T-helper 2 cell treated with Interferon-gamma antibody and Interleukin-4, amounts not matched to agents 100 ng/mL and 5 ng/mL, for 36 hours (primary cell): Measurements from ENCODE around the gene SCT. TPM values are rescaled to one million over a fixed set of nuclear protein-coding genes. Genes with fewer than 3 reads are reported as not detected.
"Not testable (repeated sequence)": the region's sequence is repeated elsewhere in the genome, so short reads cannot be mapped to it uniquely, and the experiment has no call there.

ENCODE experiments used
- intact Hi-C: fragments of 100-400 bp; cut with micrococcal nuclease; formaldehyde crosslinking; loops from one replicate; pipeline ENCODE4 v1.15.1; 2023
- total RNA-seq: library from RNA; stranded (reverse); gene quantifications from 2 replicates; pipeline ENCODE4 v1.2.3, GENCODE V29; 2022

The SCT gene, protein sequence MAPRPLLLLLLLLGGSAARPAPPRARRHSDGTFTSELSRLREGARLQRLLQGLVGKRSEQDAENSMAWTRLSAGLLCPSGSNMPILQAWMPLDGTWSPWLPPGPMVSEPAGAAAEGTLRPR
- total RNA-seq = not detected in 2 replicates

DNA sequence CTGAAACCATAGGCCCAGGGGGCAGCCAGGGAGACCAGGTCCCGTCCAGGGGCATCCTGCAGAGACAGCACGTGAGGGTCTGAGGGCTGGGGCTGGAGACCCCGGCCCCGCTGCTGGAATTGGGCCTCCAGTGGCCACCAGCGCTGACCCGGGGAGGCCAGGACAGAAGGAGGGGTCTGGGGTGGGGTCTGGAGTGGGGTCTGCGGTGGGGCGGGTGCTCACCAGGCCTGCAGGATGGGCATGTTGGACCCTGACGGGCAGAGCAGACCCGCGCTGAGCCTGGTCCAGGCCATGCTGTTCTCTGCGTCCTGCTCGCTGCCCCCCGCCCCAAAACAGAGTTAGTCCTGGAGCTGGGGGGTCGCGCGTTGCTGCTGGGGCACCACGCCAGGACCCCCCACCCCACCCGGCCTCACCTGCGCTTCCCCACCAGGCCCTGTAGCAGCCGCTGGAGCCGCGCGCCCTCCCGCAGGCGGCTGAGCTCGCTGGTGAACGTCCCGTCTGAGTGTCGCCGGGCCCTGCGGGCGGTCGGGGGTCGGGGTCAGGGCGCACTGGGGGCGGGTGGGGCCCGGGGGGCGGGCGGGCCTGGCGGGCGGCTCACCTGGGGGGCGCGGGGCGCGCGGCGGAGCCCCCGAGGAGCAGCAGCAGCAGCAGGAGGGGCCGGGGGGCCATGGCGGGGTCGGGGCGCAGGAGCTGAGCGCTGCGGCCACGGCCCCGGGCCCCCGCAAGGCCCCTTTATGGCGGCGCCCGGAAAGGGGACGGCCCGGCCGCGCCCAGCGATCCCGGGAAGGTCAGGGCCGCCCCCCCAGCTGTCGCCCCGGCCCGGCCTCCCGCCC, at the start of gene SCT:
Gene SCT, minus strand, starts transcription at position 707 of the 833 bp plus-strand sequence. Its CDS starts 38 bp downstream, at position 669.
- intact Hi-C loops = no loop called here

DNA sequence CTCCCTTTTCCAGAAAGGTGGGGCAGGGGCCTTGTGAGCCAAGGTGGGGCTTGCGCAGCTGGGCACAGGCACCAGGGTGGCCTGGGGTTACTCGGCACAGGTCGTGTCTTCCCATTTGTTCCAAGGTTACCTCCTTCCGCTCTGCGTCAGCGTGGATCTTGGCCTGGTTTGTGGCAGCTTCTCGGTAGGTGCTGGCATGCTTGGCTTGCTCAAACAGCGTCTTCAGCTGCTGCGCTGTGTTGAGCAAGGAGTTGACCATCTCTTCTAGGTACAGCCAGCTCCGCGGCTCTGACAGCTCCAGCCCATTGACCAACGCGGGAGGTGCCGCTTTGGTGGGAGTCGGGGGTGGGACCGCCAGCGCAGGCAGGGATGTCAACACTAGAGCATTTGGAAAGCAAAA, 47.4 kb upstream of the SCT start:
- intact Hi-C loops = no loop called here

DNA sequence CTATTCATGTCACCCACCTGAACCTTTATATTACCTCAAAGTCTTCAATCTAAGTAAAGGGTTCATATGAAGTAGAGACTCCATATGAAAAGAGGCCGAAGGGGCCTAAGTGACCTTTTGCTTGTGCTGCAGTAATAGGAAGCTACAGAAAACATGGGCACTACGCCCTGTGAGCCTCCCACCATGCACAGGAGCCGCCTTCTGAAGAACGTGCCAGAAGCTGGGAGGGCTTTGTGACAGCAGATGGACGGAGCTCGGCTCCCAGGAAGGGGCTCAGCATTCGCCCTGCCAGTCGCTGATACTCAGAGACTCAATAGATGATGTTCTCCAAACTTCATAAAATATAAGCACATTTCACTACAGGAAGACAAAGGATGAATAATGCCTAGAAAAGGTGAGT, 46.9 kb upstream of the SCT start:
- intact Hi-C loops = no loop called here

DNA sequence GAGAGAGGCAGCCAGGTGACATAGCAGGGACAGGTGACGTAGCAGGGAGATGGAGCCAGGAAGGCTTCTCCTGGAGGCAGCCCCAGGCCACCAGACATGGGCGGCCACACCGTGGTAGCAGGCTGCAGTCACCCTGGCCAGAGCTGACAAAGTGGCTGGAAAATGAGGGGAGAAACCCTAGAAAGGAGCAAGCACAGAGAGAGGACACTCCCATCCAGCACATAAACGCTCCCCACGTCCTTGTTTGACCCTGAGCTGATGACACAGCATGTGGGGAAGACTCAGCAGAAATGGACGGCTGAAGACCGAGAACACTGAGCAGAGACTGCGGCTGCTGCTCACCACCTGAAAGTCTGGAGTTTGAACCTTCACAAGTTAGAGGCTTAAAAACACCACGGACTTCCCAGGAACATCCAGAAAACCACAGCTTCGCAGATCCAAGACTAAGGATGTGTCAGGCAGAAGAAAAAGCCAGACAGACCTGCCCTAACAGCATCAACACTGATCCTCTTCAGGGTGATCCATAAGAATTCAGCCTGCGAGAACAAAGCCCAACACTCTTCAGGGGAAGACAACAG, 38.8 kb upstream of the SCT start:
- intact Hi-C loops = no loop called here

DNA sequence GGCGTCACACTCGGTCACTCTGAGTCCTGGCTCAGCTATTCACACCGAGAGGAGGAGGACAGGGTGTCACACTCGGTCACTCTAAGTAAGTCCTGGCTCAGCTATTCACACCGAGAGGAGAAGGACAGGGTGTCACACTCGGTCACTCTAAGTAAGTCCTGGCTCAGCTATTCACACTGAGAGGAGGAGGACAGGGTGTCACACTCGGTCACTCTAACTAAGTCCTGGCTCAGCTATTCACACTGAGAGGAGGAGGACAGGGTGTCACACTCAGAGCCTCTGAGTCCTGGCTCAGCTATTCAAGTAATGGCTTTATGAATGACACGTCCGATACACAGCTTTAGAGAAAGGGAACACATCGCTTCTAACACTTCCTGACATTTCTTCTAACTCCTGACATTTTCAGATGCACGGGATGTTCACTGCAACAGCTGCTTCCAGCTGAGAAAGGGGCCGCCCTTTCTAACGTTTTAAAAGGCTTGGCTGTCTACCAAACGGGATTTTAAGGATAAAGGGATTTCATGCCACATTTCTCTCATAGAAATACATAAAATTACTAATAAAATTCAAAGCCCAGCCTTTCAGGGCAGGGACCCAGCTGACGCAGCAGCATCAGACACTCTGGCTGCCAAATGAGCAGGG, 38.2 kb upstream of the SCT start:
- intact Hi-C loops = no loop called here

DNA sequence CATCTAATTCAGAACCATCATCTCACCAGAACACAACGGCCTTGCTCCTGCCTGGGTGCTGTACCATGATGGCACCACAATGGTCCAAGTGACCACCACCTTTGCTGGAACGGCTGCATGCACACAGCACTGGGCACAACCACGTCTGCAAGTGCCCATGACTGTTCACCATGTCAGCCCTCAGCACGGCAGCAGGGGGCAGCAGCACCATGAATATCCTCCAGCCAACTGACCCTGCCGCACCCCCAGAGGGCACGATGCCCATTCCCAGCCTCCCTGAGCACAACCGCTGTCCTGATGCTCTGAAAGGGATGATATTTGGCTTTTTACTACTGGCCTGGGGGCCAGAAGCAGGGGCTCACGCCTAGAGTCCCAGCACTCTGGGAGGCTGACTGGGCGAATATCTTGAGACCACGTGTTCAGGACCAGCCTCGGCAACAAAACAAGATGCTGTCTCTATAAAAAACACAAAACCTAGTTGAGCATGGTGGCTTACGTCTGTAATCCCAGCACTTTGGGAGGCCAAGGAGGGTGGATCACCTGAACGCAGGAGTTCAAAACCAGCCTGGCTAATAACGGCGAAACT, 35.8 kb upstream of the SCT start:
- intact Hi-C loops = loop anchor here (1.0 kb wide), 1 partner anchor 61 kb away; no protein-coding TSS in a partner anchor

DNA sequence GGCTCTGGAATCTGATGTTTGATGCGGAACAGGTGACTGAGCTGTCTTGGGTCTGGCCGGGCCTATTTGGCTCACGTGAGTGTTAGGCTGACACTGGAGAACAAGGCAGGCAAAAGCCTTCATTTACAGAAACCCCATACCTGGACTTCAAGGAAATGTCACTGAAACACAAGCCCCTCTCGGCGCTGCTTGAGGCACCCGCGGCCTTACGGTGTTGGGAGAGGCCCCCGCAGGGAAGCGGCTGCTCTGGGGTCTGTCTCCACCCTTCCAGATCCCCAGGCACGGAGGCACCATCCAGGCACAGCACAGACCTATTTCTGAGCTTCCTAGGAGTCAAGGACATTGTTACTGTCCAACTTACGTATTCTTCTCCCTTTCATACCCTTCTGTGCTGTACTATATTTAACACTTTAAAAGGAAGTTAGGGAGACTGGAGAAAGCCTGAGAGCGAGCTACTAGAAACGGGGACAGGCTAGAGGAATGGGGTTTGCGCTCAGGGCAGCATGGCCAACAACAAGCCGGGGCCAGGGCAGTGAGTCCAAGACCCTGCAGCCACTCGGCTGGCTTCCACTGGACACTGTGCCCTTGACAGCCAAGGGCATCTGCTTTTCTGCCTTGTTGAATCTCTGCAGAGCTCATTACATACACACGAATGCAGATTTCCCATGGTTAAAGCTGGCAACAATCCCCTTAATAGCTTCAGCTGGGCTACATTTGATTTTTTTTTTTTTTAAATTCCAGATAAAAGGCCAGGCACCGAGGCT, 33.9 kb upstream of the SCT start:
- intact Hi-C loops = no loop called here

DNA sequence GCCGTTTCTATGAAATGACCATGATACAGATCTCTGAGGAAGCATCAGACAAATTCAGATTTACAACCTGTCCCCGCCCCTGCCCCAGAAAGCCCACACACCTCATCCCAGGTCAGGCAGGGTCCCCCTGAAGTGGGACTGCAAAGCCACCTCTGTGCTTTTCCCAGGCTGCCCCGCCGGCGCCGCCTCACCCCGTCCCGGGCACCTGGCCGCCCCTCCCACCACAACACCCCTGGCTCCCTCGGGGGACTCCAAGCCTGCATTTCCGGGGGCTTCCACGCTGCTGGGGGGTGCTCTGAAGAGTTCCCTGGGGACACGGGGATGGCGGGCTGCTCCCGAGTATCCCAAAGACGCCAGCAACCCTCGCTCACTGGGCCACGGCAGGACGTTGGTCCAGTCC, 33.3 kb upstream of the SCT start:
- intact Hi-C loops = no loop called here

DNA sequence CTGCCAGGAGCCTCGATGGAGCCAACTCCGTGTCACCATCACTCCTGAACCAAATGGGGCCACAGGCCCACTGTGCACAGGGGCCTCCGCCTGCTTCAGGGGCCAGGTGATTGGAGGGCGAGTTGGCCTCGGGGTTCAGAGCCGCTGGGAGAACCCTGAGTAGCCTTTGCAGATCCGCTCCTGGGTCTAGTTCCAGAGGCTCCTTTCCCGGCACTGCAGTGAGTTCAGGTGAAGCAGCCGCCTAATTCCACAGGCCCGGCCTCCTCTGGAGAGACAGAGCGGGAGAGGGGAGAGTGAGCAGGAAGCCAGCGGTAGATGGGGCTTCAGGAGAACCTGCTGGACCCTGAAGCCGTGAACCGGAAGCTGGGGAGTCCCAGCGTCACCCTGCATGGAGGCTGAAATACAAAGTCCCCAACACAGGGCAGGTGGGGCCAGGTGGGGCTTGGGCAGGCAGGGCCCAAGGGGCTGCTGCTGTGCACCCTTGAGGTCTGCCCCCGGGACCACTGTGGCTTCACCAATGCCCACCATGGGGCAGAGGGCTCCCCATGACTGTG, 32.6 kb upstream of the SCT start:
- intact Hi-C loops = no loop called here

DNA sequence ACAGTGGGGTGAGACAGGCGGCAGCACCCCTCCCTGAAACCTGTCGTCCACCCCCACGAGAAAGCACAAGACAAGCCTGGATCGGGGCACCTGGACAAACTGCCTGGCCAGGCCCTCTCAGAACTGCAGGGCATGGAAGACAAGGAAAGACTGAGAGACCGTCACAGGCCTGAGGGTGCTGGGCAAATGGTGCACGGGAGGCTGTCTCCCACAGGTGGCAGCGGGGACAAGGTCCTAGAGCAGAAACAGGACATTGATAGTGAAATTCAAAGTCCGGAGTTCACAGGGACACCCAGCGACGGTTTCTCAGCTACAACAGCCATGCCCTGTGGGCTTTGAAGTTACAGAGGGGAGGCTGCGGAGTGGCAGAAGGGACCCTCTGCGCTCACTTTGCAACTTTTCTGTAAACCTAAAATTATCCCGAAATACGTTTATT, 30.7 kb upstream of the SCT start:
- intact Hi-C loops = no loop called here

DNA sequence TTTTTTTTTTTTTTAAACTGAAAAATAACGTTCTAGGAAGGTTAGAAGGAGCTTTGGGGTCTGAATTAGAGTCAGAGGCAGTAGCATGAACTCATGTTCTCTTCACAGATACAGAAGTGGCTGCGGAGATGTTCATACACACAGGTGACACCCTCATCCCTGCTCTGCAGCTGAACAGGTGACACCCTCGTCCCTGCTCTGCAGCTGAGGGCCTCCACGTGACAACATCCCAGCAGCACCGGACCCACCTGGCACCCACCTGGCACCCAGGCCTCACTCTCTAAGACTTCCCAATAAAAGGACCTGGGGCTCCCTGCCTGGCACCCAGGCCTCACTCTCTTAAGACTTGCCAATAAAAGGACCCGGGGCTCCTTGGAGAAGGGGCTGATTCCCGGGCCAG, 29.9 kb upstream of the SCT start:
- intact Hi-C loops = no loop called here

DNA sequence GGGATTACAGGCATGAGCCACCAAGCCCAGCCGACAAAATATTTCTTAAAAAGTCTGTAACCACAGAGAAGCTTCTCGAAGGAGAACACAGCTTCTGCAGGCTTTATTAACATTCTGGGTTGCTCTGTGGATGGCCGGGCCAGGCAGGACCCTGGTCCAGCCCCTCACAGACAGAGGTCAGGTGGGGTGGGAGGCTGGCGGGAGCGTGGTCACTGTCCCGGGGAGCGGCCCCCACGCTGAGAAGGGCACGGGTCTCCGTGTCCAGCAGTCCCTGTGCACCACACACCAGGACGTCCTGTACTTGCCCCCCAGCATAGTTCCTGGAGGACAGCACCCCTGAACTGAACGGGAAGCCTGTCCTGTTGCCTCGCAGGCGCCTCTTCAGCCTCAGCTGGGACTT, 29.4 kb upstream of the SCT start:
- intact Hi-C loops = no loop called here

DNA sequence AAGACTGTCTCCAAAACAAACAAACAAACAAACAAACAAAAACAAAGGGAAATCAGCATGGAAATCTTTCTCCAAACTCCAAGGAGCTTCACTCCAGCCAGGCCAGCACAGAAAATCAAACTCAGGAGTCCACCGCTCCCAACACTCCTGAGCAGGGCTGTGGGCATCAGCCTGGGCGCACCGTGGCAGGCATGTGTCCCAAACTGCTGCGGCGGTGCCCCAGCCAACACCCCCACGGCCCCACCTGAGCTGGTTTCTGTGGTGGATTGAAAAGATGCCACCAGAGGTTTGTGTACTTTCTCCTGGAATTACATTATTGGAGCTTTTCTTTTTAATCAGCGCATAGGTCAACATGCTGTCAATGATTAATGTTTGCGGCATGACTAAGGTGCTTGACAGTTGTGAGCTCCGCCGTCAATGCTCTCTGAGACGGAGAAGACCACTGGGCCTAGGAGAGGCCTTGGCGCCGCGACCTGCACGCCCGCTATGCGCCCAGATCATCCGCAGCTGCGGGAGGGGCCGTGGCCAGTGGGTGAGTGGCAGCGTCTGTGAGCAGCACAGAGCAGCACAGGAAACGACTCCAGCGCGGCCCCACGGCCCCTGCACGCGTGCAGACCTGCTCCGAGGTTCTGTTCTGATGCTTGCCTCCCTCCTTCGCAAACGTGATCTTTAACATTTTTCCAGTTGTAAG, 28.2 kb upstream of the SCT start:
- intact Hi-C loops = no loop called here

DNA sequence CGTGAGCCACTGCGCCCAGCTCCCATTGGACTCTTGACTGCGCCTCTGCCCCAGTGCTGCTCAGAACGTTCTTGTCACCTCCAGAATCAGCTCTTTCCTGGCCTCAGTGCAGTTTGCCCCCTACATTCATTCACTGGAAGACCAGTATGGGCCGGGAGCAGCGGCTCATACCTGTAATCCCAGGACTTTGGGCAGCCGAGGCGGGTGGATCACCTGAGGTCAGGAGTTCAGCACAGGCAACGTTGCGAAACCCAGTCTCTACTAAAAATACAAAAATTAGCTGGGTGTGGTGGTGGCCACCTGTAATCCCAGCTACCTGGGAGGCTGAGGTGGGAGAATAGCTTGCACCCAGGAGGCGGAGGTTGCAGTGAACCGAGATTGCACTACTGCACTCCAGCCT, 27.5 kb upstream of the SCT start:
- intact Hi-C loops = not testable (repeated sequence)

DNA sequence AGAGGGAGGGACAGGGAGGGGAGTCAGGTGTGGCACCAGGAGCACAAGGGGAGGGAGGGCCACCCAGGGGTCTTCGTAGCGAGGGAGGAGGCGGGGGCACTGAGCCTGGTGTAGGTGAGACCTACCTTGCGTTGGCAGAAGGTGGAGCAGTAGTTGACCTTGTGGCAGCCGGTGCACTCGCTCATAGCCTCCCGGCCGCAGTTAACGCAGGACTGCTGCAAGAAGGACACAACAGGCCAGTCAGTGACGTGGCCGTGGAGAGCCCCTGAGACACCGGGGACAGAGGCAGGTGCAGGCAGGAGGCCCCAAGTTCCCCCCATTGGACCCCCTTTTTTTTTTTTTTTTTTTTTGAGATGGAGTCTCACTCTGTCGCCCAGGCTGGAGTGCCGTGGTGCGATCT, 26.9 kb upstream of the SCT start:
- intact Hi-C loops = no loop called here

DNA sequence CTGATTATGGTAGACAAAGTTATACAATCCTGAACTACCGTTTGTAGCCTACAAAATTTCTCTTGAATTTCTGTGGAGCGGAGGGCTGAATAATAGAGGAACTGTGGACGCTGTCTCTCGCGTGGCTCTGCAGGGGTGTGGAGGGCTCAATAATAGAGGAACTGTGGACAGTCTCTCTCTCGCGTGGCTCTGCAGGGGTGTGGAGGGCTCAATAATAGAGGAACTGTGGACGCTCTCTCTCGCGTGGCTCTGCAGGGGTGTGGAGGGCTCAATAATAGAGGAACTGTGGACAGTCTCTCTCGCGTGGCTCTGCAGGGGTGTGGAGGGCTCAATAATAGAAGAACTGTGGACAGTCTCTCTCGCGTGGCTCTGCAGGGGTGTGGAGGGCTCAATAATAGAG, 26.2 kb upstream of the SCT start:
- intact Hi-C loops = not testable (repeated sequence)

DNA sequence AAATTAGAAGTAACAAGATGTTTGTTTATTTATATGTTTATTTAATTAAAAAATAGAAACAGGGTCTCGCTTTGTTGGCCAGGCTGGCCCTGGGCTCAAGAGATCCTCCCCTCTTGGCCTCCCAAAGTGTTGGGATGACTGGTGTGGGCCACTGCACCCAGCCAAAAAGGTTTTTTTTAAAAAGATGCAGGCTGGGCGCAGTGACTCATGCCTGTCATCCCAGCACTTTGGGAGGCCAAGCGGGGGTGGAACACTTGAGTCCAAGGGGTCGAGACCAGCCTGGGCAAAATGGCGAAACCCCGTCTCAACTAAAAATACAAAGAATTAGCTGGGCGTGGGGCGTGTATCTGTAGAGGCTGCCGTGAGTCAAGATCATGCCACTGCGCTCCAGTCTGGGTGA, 23.5 kb upstream of the SCT start:
- intact Hi-C loops = no loop called here

DNA sequence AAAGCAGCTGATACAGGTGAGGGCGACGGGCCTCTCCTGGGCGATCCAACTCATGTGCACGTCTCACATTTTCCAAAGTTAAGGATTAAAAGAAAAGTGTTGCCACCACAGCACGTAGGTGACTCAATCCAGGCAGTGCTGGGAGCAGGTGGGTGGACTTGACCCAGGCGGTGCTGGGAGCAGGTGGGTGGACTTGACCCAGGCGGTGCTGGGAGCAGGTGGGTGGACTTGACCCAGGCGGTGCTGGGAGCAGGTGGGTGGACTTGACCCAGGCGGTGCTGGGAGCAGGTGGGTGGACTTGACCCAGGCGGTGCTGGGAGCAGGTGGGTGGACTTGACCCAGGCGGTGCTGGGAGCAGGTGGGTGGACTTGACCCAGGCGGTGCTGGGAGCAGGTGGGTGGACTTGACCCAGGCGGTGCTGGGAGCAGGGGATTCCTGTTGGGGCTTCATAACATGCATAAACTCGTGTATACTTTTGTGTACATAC, 20.7 kb upstream of the SCT start:
- intact Hi-C loops = not testable (repeated sequence)

DNA sequence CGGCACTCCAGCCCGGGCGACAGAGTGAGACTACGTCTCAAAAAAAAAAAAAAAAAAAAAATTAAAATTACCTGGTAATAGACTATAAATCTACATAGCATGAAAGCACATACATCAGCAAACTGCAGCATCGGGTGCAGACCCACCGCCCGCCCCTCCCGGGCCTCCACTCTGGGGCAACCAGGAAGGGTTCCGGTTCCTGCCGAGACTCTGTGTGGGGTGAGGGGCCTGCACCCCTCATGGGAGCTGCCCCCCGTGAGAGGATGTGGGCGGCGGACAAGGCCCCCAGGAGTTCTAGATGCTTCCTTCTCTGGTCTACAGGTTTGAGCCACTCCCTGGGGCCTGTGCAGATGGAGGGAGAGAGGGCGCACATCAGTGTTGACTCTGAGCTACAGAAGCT, 19.2 kb upstream of the SCT start:
- intact Hi-C loops = no loop called here

DNA sequence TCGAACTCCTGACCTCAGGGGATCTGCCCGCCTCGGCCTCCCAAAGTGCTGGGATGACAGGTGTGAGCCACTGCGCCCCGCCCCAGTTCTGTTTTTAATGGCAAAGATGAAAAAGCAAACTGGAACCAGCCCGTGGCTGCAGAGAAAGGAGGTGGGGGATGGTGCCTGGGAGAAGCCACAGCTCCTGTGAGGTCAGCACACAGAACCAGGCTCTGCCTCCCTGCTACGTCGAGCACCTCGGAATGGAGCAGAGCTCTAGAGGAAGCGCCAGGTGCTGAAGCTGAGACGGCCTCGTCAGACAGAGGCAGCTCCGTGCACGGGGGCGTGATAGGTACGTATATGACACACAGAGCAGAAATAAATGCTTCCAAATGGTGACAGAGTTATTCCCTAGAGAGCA, 18.6 kb upstream of the SCT start:
- intact Hi-C loops = no loop called here
